Measurements from ENCODE around the gene CCDC51.
"Not testable (repeated sequence)": the region's sequence is repeated elsewhere in the genome, so short reads cannot be mapped to it uniquely, and the experiment has no call there.

Gene CCDC51

GRCh38 chr3:48465531-48466378, 25.8 kb upstream of the CCDC51 start:
- DNase-seq, result peak; percentile 96

- DNase-seq, result no peak
Measured at GRCh38 chr3:48465237-48465530, 25.3 kb upstream of the CCDC51 start.

DNA sequence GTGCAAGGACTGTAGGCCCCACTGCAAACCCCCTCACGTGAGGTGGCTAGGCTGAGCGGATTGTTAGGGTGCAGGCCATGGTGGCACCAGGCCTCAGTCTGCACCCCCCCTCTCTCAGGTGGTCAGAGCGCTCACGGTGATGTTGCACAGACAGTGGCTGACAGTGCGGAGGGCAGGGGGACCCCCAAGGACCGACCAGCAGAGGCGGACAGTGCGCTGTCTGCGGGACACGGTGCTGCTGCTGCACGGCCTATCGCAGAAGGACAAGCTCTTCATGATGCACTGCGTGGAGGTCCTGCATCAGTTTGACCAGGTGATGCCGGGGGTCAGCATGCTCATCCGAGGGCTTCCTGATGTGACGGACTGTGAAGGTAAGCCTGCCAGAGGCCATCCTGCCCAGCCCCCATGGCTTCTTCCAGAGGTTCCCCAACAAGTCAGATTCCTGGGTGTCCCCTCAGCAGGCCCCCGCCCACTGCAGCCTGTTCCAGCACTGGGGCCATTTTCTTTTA, 24.8 kb upstream of the CCDC51 start:
- no peak for DNase-seq

- DNase-seq, result no peak
Measured at GRCh38 chr3:48463703-48464102, 23.8 kb upstream of the CCDC51 start.

- DNase-seq, result not testable (repeated sequence)
Measured at GRCh38 chr3:48461767-48462166, 21.8 kb upstream of the CCDC51 start.

- no peak for DNase-seq
Measured at GRCh38 chr3:48460517-48460902, 20.6 kb upstream of the CCDC51 start.

DNA sequence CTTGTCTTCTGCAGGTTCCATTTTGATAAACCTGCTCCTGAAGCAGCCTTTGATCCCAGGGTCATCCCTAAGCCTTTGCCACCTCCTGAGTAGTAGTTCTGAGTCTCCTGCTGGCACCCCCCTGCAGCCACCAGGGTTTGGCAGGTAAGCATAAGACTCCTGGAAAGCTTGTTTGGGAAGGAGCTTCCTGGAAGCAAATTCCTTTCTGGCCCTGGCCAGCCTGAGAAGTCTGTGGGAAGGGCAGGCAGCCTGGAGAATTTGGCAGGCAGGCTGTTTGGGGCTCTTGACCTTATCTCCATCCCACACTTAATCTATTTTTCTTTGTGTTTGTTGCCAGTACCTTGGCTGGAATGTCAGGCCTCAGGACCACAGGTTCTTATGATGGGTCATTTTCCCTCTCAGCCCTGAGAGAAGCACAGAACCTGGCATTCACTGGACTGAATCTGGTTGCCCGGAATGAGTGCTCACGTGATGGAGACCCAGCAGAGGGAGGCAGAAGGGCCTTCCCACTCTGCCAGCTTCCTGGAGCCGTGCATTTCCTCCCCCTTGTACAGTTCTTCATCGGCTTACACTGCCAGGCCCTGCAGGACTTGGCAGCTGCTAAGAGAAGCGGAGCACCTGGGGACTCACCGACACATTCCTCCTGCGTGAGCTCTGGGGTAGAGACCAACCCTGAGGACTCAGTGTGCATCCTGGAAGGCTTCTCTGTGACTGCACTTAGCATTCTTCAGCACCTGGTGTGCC, 20.0 kb upstream of the CCDC51 start:
- no peak for DNase-seq

- DNase-seq, result no peak
Measured at GRCh38 chr3:48459331-48459730, 19.4 kb upstream of the CCDC51 start.

DNA sequence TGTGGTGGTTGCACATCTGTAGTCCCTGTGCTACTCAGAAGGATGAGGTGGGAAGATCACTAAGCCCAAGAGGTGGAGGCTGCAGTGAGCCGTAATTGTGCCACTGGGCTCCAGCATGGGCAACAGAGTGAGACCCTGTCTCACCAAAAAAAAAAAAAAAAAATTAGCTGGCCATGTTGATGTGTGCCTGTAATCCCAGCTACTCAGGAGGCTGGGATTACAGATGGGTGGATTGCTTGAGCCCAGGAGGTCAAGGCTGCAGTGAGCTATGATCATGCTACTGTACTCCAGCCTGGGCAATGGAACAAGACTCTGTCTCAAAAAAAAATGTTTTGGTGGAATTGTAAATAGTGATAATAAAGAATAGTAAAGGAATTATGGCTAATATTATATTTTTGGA, 16.5 kb upstream of the CCDC51 start:
- no peak for DNase-seq

DNA sequence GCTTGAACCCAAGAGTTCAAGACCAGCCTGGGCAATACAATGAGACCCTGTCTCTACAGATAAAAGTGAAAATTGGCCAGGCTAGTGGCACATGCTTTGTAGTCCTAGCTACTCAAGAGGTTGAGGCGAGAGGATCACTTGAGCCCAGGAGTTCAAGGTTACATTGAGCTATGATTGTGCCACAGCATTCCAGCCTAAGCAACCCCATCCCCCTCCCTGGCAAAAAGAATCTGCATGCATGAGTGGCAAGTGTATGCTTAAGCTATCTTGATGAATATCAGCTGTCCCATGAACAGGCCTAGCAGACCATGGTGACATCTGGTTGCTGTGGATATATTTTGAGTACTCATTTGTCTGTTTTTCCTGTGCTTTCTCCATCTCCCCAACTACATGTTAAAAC, 11.4 kb upstream of the CCDC51 start:
- DNase-seq, result no peak

- DNase-seq, result peak; percentile 86
Measured at GRCh38 chr3:48446425-48447193, 6.7 kb upstream of the CCDC51 start, which contains the start of gene ATRIP. Gene ATRIP, plus strand, starts transcription at chr3:48446737. Its CDS starts 109 bp downstream, at chr3:48446846.

DNA sequence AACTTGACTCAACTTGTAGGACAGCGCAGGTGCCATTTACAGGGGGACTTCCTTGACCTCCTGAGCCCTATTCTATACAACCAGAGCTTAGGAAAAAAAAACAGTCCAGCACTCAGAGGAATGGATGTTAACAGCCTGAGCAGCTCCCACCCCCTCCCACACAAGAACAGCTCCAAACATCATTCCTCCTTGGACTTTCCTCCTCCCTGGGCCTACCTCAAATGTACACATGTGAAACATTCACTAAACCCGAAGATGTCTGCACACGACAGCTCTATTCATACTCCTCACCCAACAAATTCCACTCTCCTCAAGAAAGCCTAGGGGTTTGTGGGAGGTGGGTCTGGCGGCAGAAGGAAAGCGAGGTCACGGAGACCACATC, 6.1 kb upstream of the CCDC51 start:
- DNase-seq, result no peak

DNA sequence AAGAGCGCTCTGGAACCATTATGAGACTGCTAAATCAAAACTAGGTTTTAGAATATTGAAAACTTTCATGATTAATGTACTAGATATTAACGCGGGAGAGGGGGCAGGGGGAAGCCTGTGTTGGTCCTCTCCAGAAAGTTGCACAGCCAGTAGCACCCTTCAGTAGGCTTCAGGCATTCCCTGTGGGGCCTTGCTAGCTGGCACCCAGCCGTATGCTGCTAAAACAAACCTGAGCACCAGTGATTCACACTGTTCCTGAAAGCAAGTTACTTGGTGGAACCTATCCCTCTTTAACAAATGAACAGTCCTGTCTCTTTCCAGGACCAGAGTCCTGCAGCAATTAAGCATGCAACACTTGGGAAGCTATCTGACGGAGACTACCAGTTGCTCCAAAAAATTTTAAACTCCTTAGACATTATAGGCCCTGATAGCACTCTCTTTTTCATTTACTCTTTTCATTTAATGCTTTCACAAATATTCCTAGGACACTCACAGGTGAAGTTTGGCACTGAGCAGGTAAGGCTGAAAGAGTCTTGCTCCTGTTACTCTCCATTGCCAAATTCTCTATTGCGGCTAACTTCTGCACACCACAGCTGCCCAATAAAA, 5.5 kb upstream of the CCDC51 start:
- DNase-seq, result no peak

GRCh38 chr3:48441940-48442339, 2.0 kb upstream of the CCDC51 start:
- DNase-seq, result no peak

GRCh38 chr3:48440590-48440958, 655 bp upstream of the CCDC51 start:
- DNase-seq, result no peak

DNA sequence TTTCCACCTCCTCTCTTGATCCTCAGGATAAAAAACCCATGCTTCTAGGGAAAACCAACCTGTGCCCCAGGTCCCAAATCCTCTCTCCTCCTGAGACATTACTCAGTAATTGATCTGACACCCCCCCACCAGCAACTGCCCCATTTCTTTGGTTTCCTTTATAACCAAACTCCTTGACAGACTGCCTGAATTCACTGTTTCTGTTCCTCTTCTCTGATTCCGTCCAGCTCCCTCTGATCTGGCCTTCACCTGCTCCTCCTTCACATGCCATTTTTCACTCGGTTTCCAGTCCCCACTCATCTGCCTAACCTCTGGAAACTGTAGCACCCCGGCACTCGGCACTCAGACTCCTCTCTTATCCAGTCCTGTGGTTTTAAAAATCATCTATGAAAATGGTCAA, 2.1 kb downstream of the CCDC51 start:
- DNase-seq, result no peak

GRCh38 chr3:48436855-48437254, 3.1 kb downstream of the CCDC51 start:
- DNase-seq, result no peak

DNA sequence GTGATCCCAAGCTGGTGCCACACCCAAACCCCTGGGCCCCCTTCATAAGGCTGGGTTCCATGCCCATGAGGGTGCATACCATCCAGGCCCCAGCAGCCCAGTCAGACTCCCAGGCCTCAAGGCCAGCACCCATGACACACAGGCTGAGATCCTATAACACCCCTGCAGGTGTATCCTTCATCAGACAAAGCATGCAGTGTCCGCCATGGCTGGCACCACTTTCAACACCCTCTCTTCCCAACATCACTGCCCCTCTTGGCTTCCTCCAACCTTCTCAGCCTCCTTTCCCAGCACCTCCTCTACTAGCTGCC, 3.5 kb downstream of the CCDC51 start:
- no peak for DNase-seq

DNA sequence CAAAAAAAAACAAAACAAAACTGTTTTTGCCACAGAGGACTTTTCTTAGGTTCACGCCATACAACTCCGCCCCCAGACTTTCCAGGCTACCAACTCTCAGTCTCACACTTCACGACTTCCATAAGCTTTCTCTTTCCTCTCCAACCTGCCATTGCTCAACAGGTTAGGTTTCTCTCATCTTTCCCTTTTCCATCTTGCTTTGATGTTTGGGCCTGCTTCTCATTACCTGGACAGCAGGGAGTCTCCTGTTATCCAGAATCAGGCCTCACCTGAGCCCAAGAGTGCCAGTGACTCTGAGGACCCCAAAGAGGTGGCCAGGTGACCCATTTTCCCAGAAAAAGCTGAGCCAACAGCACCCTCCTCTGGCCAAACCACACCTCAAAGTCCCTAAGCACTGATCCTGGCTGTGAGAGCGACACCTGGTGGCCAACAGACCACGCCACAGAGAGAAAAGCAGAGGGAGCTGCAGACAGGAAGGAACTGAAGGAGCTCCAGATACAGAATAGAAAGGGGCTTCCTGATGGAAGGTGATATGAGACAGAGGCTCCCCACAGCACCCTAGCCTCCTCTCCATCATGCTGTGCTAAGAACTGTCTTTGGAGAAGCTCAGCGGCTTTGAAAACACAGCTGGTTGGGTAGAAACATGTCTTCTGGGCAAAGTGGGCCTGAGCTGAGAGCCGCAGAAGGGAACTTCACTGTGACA, 4.0 kb downstream of the CCDC51 start:
- peak; percentile 65 for DNase-seq

GRCh38 chr3:48435223-48435595, 4.7 kb downstream of the CCDC51 start:
- no peak for DNase-seq

DNA sequence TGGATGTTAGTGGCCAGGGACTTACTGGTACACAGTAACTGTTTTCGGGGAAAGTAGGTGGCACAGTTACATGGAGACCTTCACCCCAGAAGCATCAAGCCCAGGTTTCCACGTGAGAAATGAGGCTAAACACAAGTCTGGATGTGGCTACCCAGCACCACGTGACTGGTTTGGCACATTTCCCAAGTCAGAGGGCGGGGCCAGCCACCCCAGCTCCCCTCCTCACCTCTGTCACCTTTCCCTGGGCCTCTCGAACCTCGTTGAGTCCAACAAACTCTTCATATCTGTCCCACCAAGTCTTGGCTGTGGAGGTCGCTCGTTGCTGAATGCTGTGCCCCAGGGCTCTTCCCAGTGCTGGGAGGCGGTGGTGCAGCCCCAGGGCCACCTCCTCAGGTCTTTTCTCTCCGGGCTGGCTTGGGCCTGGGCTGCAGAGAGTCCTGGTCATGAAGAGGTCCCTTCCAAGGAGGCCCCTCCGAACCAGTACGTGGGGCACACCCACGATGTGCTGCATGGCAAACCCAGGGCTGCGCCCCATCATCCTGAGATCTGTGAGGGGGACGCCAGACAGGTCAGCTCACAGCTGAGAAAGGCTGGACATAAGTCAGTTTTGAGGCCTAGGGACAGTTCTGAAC, 5.2 kb downstream of the CCDC51 start:
- no peak for DNase-seq

DNA sequence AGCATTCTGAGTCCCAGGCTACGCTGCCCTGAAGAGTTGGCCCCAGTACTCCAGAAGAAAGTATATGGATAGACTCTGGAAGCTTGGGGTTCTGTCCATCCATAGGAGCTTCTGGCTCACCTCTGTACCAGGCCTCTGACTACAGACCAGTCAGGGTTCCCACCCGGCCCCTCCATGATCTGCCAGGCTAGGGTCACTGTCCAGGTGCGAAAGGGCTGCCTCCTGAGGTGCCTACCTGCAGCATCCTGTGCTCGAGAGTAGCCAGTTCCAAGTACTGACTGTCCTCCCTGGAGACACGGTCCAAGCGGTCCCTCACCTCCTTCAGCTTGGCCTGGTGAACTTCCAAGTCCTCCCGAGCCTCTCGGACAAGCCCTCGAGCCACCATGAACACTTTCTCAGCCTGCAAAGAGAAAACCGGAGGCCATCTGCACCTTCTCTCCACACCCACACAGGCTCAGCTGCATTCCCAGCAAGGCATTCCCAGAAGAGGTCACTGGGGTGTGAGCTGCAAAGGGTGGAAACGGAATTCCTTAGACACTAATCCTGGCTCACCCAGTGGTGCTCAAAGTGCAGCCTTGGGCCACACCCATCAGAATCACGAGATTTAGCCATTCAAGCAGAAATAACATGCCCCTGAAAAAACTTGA, 6.3 kb downstream of the CCDC51 start:
- no peak for DNase-seq

Data from T1000 (cell line).